ES-I3 (cell line): ENCODE measurements around the gene KIF19.

Experiments
- H3K36me3 ChIP-seq: 2 replicates; pipeline ENCODE4 v1.6.1; 2013; ENCODE audit warnings: mild to moderate bottlenecking, low read length, control low read depth, moderate library complexity; ENCODE audit not compliant: insufficient read depth
- H3K4me1 ChIP-seq: 2 replicates; pipeline ENCODE4 v1.6.1; 2013; ENCODE audit warnings: mild to moderate bottlenecking, control low read depth, low read length; ENCODE audit not compliant: insufficient read depth
- H3K9ac ChIP-seq: 2 replicates; pipeline ENCODE4 v1.6.1; 2013; ENCODE audit warnings: low read depth, mild to moderate bottlenecking, low read length, moderate library complexity
- H3K9me3 ChIP-seq: 2 replicates; pipeline ENCODE4 v1.6.1; 2013; ENCODE audit warnings: mild to moderate bottlenecking, low read length, moderate library complexity; ENCODE audit not compliant: control insufficient read depth, insufficient read depth

The KIF19 gene

DNA sequence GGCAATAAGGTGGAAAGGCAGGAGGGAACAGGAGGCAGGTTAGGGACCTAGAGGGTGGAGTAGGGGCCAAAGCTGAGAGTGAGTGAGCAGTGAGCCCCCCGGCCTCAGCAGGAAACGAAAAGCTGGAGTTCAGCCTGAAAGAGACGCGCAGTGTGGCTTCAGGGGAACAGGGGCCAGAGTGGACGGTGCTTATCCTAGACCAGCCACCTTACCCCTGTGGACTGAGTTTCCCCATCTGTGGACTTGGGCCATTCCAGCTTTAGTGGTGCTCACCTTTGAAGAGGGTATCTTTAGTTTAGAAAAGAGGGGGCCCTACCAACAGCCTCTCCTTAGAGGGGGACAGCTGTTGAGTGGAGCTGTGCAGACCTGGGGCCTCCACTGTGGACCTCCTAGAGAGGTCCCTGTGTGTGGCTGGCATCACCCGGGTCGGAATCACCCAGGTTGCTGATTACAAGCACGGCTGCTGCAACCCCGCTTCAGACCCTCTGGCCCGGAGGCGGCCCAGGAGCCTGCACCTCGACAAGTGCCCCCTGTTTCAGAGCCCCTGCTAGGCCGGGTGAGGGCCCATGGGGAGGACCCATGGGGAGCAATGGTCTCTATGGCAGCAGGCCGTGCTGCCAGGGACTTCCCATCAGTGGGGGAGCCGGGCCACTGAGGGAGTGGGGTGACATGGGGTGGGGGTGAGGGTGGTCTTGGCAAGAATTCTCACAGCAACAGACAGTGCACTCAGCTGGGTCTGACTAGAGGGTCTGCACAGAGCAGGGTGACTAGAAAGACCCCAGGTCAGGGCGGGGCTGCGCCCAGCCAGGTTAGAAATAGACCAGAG lies 43.9 kb downstream of the KIF19 start:
- no peaks in the 10 kb centered on the region for H3K36me3 ChIP-seq

DNA sequence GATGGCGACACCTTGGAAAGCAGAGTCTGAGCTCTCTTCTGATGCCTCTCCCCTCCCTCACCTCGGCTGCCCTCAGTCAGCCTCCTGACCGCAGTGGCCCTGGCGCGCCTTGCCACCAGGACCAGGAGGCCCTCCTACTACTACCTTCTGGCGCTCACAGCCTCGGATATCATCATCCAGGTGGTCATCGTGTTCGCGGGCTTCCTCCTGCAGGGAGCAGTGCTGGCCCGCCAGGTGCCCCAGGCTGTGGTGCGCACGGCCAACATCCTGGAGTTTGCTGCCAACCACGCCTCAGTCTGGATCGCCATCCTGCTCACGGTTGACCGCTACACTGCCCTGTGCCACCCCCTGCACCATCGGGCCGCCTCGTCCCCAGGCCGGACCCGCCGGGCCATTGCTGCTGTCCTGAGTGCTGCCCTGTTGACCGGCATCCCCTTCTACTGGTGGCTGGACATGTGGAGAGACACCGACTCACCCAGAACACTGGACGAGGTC lies 45.7 kb downstream of the KIF19 start:
- Histone ChIP-seq H3K36me3 (no peaks in the 10 kb centered on the region), H3K9ac (no peak overlapping the region), H3K9me3 (no peaks in the 10 kb centered on the region), H3K4me1 (peaks cover 13% of the 10 kb centered on the region; the same call in 1 of the 2 replicates)

More for the DNA sequence above, 43.9 kb downstream of the KIF19 start:
- no peaks in the 10 kb centered on the region for H3K9me3 ChIP-seq
- no peak overlapping the region for H3K9ac ChIP-seq
- H3K4me1 ChIP-seq, result peaks cover 13% of the 10 kb centered on the region; the same call in 1 of the 2 replicates

DNA sequence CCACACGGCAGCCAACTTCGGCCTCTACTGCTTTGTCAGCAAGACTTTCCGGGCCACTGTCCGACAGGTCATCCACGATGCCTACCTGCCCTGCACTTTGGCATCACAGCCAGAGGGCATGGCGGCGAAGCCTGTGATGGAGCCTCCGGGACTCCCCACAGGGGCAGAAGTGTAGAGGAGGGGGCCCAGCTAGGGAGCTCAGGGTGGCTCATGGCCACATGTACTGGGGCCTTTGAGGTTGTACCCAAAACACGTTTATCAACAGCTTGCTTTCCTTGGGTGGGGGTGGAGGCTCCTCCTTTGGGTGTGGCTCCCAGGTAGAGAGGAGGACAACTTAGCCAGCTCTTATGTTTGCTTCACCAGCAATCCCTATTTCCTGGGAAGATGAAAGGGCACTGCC lies 46.4 kb downstream of the KIF19 start:
- no peaks in the 10 kb centered on the region for H3K9me3 ChIP-seq
- H3K9ac ChIP-seq, result no peak overlapping the region
- H3K36me3 ChIP-seq, result no peaks in the 10 kb centered on the region
- H3K4me1 ChIP-seq, result peaks cover 13% of the 10 kb centered on the region; the same call in 1 of the 2 replicates

DNA sequence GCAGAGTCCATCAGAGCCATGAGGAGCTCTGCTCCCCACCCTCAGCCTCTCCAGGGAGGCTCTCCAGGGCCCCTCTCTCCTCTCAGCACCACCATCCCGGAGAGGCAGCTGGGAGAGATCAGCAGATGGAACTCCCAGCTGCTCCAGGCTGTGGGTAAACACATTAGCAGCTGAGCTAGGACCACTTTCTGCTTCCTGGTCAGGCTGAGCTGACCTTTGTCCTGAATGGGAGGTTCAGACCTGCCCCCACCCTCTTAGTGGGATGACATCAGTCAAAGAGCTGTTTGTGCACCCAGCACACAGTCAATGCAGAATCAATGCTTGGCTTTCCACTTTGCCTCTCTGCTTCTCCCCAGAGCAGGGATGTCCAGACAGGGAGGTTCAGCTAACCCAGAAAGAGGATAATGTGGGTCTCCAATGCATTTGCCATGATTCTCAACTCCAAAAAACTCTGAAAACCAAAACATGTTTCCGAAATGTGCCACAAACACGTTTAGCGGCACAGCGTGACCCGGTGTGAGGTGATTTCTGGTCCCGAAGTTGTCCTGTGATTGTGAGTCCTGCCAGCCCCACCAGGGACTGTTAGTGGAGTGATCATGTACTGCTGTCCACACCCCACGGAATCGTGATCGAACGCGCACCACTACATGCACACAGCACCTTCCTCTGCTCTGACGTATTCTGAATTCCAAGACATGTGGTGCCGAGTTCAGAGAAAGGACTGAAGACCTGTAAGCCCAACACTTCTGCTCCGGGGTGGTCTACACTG lies 48.0 kb downstream of the KIF19 start:
- Histone ChIP-seq H3K9ac (no peak overlapping the region), H3K9me3 (no peaks in the 10 kb centered on the region), H3K4me1 (peaks cover 6% of the 10 kb centered on the region; the same call in 1 of the 2 replicates), H3K36me3 (no peaks in the 10 kb centered on the region)

DNA sequence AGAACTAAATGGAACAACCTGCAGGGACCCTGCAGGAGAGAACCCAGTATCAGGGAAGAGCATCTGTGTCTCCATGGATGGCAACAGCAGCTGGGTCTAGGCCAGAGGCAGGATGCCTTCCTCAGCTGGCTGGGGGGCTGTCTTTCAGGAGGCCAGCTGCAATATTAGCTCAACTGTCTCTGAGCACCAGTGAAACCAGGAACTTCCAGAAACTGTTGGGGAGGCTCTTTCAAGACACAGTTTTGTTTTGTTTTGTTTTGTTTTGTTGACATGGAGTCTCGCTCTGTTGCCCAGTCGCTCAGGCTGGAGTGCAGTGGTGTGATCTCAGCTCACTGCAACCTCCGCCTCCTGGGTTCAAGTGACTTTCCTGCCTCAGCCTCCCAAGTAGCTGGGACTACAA lies 48.8 kb downstream of the KIF19 start:
- Histone ChIP-seq H3K9me3 (no peaks in the 10 kb centered on the region), H3K36me3 (no peaks in the 10 kb centered on the region), H3K4me1 (peaks cover 3% of the 10 kb centered on the region; the same call in 1 of the 2 replicates), H3K9ac (no peak overlapping the region)

DNA sequence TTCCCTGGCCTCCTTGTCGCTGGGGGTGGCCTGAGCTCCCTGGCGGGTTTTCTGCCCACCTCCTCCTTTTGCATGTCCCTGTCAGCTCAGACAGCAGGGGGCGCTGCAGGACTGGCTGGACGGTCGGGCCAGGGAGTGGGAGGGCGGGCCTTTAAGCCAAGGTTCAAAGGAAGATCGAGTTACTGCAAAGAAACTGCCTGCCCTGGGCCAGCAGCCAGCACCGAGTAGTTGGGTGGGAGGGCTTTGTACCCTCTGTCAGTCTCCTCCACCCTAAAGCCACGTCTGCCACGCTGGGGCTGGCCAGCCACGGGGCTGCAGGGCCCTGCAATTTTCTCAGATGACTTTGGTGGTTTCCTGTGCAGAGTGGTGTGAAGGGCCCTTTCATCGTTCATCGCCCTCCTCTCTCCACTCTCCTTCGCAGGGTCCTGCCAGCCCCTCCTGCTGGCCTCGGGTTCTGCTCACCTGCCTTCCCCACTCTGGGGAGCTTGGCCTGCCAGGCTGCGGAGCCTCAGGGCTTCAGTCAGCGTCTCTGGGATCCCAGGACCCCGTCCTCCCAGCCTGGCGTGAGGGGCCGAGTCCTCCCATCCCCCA lies 53.6 kb downstream of the KIF19 start:
- peaks cover 15% of the 10 kb centered on the region; the same call in 1 of the 2 replicates for H3K4me1 ChIP-seq
- peak overlapping the region; percentile 14; the same call in 1 of the 2 replicates for H3K9ac ChIP-seq
- H3K9me3 ChIP-seq, result no peaks in the 10 kb centered on the region
- H3K36me3 ChIP-seq, result no peaks in the 10 kb centered on the region

DNA sequence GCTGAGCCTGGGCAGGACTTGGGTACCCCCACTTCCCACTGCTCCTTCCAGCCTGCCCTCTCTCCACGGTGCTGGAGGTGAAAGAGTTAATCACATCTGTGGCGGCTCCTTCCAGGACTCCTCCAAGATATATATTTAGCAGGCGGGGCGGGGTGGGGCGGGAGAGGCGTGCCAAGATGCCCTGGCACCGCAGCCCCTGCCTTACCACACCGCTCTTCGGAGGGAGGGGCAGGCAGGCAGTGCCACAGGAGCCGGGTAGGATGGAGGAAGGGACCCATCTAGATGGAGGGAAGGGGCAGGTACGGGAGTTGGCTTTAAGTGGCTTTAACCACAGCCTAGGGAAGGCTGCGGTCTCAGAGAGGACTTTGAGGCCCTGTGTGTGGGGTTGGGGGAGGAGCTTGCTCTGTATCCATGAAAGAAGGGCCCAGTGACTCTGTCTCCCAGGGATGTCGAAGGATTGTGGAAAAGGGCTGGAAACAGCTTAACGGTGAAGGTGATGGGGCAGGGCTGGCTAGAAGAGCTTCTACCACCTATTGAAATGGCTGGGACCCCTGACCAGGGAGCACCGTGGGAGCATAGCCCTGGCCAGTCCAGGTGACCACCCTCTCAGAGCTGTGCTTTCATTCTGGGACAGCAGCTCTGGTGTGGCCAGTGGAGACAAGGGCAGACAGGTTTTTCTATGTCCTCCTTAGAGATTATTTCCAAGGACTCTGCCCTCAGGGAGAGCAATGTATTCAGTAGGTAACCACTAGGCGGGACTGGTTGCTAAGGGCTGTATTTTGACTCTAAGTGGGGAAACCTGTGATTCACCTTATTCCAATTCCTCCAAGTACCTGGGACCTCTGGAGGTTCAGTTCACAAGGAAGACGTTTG lies 54.3 kb downstream of the KIF19 start:
- Histone ChIP-seq H3K9ac (0 out of 2 replicates have a peak overlapping the region, but pooled peaks have one; percentile 14), H3K36me3 (no peaks in the 10 kb centered on the region), H3K4me1 (peaks cover 15% of the 10 kb centered on the region; the same call in 1 of the 2 replicates)

DNA sequence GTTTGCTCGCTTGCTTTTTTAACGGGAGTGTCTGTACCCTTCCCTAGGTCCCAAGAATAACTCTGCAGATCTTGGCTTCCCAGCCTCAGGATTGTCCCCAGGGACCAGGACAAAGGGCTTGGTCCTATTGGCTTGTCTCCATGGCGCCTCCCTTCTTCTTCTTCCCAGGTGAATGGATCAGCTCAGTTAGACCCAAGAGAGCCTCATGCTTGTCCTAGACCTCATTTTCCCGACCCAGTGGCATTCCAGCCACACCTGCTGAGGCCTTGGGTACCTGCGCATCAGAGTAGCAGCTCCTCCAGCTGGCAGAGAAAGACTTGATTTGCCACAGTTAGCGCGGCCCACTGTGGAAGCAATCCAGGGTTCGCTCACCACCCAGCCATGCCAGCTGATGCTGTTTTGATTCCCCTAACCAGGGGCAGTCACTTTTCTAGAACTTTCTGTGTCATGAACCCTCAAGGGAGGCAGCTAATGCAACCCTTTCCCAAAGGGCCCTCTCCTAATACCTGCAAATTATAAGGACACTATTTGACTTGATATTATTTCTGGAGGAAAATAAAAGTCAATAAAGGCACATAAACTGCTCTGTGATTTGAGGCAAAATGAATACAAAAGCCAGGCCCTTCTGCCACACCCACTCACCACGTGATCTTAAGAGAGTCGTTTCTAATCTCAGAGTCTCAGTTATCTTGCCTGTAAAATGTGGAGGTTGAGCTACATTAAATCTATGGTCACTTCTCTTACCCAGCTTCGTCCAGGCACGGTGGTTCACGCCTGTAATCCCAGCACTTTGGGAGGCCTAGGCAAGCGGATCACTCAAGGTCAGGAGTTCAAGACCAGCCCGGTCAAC lies 55.2 kb downstream of the KIF19 start:
- Histone ChIP-seq H3K9ac (no peak overlapping the region), H3K4me1 (peaks cover 15% of the 10 kb centered on the region; the same call in 1 of the 2 replicates), H3K36me3 (no peaks in the 10 kb centered on the region), H3K9me3 (no peaks in the 10 kb centered on the region)

More for the DNA sequence above, 54.3 kb downstream of the KIF19 start:
- H3K9me3 ChIP-seq, result no peaks in the 10 kb centered on the region

DNA sequence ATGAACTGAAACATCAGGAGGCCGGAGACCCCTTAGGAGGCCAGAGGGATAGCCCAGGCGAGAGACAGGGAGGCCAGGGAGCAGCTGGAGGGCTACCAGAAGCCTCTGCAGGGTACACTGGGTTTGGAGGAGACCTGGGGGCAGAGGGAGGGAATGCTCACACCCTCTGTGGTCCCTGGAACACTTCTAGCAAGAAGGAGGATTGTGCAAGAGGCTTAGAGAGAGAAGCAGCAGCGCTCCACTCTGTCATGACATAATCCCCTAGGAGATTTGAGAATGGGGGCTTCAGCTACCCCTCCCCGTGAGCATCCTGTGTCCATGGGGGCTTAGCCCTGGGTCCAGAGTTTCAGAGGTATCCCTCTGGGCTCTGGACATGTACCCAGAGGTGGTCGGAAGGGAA lies 57.1 kb downstream of the KIF19 start:
- H3K36me3 ChIP-seq, result no peaks in the 10 kb centered on the region
- H3K4me1 ChIP-seq, result peaks cover 29% of the 10 kb centered on the region
- no peak overlapping the region for H3K9ac ChIP-seq
- H3K9me3 ChIP-seq, result no peaks in the 10 kb centered on the region

DNA sequence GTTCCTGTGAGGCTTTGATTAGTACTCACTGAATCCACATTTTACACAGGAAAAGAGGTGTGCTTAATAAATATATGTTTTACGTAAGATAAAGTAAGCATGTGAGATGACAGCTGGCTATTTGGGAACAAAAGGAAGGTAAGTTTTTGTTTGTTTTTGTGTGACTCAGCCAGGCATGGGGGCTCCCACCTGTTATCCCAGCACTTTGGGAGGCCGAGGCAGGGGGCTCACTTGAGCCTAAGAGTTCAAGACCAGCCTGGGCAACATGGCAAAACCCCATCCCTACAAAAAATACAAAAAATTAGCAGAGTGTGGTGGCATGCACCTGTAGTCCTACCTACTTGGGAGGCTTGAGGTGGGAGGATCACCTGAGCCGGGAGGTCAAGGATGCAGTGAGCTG lies 59.2 kb downstream of the KIF19 start:
- H3K9me3 ChIP-seq, result no peaks in the 10 kb centered on the region
- no peak overlapping the region for H3K9ac ChIP-seq
- H3K36me3 ChIP-seq, result no peaks in the 10 kb centered on the region
- peaks cover 33% of the 10 kb centered on the region for H3K4me1 ChIP-seq

DNA sequence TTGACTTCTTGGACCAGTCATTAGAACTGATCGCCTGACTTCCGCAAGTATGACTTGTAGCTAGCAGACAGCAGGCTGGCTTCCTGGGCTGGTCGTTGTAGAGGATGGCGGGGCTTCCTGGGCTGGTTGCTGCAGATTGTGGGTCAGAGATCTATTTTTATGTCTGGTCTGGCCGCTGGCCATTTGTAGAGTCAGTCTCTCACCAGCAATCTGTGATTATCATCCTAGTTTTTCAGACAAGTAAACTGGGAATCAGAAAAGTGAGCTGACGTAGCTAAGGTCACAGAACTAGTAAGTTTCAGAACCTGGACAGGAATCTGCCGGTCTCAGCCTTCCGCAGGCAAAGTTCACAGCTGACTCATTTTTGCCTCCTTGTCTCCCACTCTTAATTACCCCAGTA lies 60.4 kb downstream of the KIF19 start:
- no peak overlapping the region for H3K9ac ChIP-seq
- peaks cover 24% of the 10 kb centered on the region for H3K4me1 ChIP-seq
- no peaks in the 10 kb centered on the region for H3K9me3 ChIP-seq

DNA sequence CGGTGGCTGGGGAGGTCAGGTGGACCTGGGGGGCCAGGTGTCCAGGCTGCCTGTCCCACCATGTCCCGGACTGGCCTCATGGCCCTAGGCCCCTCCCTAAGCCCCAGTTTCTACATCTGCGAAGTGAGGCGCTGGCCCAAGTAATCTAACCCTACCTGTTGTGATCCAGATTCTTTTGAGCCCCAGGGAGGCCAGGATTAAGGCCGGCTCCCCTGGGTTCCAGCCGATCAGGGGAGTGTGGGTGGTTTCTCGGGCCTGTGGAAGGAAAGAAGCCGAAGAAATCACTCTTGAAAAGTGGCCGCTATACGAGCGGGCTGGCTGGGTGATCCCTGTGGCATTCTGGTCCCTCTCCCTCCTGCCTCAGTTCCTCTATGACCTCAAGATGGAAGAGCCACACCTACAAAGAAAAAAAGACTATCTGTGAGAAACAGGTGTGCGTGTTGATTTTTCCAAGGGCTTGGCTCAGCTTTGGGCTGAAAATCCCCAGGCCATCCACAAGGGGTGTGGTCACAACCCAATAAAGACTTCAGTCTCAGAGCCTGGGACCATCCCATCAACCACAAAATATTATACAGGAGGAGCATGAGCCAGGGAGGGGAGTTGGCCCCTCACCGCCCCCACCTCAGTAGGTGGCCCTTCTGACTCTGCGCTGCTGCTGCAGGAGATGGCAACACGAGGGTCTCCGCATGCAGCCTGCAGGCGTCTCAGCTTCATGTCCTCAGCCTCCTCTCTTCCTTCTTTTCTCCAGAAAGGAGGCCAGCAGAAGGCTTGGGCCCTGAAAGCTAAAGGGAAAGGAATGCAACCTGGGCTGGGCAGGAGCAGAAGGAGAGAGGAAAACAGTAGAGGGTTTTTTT lies 61.6 kb downstream of the KIF19 start:
- Histone ChIP-seq H3K36me3 (no peaks in the 10 kb centered on the region), H3K9ac (no peak overlapping the region), H3K4me1 (peaks cover 24% of the 10 kb centered on the region), H3K9me3 (no peaks in the 10 kb centered on the region)

More for the DNA sequence above, 60.4 kb downstream of the KIF19 start:
- H3K36me3 ChIP-seq, result no peaks in the 10 kb centered on the region
